ENCODE data around the gene STK26. TPM values are rescaled to one million over a fixed set of nuclear protein-coding genes. Genes with fewer than 3 reads are reported as not detected.

The STK26 gene
- total and polyA plus RNA-seq, 2 of the 13 experiments (the other 11 are each of a cell fraction or from before 2014, with no cell fraction given), result 16.9 to 47.9 TPM

DNA sequence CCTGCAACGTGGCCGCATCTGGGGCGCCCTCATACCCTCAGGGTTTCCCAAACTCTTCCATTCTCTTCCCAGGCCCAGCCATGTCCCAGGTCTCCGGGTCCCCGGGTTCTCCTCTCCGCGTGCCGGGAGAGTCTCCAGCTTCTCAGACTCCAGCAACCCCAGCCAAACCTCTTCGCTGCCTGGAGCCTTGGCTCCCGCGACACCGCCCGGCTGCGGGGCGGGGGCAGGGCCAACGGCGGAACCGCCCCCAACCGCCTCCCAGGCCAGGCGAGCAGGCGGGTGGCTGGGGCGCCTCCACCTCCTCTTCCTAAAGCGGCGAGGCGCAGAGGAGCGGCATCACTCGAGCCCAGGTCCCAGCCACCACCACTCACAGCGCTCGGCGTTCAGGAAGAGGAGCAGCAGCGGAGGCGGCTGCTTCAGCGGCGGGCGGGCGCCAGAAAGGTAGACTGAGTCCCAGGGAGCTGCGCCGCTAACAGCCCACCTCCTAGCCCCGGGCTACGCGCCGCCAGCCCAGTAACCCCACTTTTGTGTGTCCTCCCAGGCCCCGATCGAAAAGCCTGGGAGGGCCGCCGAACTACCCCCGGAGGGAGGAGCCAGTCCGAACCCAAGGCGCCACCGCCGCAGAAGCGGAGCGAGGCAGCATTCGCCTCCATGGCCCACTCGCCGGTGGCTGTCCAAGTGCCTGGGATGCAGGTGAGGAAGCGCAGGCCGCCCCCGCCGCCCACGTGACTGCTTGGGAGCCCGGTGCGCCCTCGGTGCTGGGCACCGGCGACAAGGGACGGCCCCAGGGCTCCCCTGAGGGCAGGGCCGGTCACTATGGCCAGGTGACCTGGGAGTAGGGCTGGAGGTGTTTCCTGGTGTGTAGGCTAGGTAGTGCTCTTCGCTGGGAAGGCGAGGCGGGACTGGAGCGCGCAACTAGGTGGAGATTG is at the start of gene STK26 (continued):
- no peak for TF ChIP-seq REPIN1 (CRISPR knock-in tag; IDR thresholded peaks at IDR 0.05; ENCODE audit: borderline replicate concordance, low read depth)
- TF ChIP-seq, protein P1, sequence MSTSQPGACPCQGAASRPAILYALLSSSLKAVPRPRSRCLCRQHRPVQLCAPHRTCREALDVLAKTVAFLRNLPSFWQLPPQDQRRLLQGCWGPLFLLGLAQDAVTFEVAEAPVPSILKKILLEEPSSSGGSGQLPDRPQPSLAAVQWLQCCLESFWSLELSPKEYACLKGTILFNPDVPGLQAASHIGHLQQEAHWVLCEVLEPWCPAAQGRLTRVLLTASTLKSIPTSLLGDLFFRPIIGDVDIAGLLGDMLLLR (CRISPR knock-in tag; IDR thresholded peaks at IDR 0.05), result no peak
- TF ChIP-seq NBN (conservative IDR thresholded peaks at IDR 0.05), result no peak
- no peak for TF ChIP-seq PAX8 (CRISPR knock-in tag; IDR thresholded peaks at IDR 0.05; ENCODE audit: borderline replicate concordance)
- no peak for TF ChIP-seq CBX1 (IDR thresholded peaks at IDR 0.05; ENCODE audit: low read depth)
- TF ChIP-seq ZC3H13 (CRISPR knock-in tag; IDR thresholded peaks at IDR 0.05), result 0 out of 2 replicates have a peak, but pooled peaks have one; percentile 14
- TF ChIP-seq YEATS4 (CRISPR knock-in tag; IDR thresholded peaks at IDR 0.05; ENCODE audit: borderline replicate concordance), result no peak; the same call in 1 of the 2 replicates
- TF ChIP-seq JUN (CRISPR knock-in tag; IDR thresholded peaks at IDR 0.05), result no peak
- no peak for TF ChIP-seq ZNF878 (CRISPR knock-in tag; IDR thresholded peaks at IDR 0.05)
- no peak for TF ChIP-seq ZNF678 (CRISPR knock-in tag; IDR thresholded peaks at IDR 0.05)
- TF ChIP-seq PPARG (CRISPR knock-in tag; conservative IDR thresholded peaks at IDR 0.05), result no peak
- TF ChIP-seq, protein P2, sequence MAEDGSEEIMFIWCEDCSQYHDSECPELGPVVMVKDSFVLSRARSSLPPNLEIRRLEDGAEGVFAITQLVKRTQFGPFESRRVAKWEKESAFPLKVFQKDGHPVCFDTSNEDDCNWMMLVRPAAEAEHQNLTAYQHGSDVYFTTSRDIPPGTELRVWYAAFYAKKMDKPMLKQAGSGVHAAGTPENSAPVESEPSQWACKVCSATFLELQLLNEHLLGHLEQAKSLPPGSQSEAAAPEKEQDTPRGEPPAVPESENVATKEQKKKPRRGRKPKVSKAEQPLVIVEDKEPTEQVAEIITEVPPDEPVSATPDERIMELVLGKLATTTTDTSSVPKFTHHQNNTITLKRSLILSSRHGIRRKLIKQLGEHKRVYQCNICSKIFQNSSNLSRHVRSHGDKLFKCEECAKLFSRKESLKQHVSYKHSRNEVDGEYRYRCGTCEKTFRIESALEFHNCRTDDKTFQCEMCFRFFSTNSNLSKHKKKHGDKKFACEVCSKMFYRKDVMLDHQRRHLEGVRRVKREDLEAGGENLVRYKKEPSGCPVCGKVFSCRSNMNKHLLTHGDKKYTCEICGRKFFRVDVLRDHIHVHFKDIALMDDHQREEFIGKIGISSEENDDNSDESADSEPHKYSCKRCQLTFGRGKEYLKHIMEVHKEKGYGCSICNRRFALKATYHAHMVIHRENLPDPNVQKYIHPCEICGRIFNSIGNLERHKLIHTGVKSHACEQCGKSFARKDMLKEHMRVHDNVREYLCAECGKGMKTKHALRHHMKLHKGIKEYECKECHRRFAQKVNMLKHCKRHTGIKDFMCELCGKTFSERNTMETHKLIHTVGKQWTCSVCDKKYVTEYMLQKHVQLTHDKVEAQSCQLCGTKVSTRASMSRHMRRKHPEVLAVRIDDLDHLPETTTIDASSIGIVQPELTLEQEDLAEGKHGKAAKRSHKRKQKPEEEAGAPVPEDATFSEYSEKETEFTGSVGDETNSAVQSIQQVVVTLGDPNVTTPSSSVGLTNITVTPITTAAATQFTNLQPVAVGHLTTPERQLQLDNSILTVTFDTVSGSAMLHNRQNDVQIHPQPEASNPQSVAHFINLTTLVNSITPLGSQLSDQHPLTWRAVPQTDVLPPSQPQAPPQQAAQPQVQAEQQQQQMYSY (CRISPR knock-in tag; IDR thresholded peaks at IDR 0.05), result no peak
- TF ChIP-seq RBM22 (optimal IDR thresholded peaks at IDR 0.05; ENCODE audit: low read length), result no peak
- no peak; the same call in 1 of the 2 replicates for TF ChIP-seq SAFB2 (CRISPR knock-in tag; IDR thresholded peaks at IDR 0.05; ENCODE audit: borderline replicate concordance, low read depth)
- no peak for TF ChIP-seq ZNF782 (CRISPR knock-in tag; IDR thresholded peaks at IDR 0.05; ENCODE audit: borderline replicate concordance)
- peak; percentile 54 to 88 for TF ChIP-seq POLR2A (IDR thresholded peaks at IDR 0.05; ENCODE audit: insufficient read depth in 1 of 2, low read depth in 2 of 2, low read length in 2 of 2)
- TF ChIP-seq CBX5 (CRISPR knock-in tag; IDR thresholded peaks at IDR 0.05; ENCODE audit: borderline replicate concordance), result no peak
- no peak for TF ChIP-seq KDM3A (CRISPR knock-in tag; IDR thresholded peaks at IDR 0.05; ENCODE audit: low read depth)
- no peak for TF ChIP-seq SP1 (IDR thresholded peaks at IDR 0.05)
- peak; percentile 49 for TF ChIP-seq SP1 (CRISPR knock-in tag; IDR thresholded peaks at IDR 0.05)
- TF ChIP-seq HDAC1 (CRISPR knock-in tag; IDR thresholded peaks at IDR 0.05), result peak; percentile 35
- no peak for TF ChIP-seq ZNF839 (CRISPR knock-in tag; IDR thresholded peaks at IDR 0.05; ENCODE audit: borderline replicate concordance)
- TF ChIP-seq, protein P3, sequence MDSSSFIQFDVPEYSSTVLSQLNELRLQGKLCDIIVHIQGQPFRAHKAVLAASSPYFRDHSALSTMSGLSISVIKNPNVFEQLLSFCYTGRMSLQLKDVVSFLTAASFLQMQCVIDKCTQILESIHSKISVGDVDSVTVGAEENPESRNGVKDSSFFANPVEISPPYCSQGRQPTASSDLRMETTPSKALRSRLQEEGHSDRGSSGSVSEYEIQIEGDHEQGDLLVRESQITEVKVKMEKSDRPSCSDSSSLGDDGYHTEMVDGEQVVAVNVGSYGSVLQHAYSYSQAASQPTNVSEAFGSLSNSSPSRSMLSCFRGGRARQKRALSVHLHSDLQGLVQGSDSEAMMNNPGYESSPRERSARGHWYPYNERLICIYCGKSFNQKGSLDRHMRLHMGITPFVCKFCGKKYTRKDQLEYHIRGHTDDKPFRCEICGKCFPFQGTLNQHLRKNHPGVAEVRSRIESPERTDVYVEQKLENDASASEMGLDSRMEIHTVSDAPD (CRISPR knock-in tag; IDR thresholded peaks at IDR 0.05), result no peak
- TF ChIP-seq, protein P4, sequence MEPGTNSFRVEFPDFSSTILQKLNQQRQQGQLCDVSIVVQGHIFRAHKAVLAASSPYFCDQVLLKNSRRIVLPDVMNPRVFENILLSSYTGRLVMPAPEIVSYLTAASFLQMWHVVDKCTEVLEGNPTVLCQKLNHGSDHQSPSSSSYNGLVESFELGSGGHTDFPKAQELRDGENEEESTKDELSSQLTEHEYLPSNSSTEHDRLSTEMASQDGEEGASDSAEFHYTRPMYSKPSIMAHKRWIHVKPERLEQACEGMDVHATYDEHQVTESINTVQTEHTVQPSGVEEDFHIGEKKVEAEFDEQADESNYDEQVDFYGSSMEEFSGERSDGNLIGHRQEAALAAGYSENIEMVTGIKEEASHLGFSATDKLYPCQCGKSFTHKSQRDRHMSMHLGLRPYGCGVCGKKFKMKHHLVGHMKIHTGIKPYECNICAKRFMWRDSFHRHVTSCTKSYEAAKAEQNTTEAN (CRISPR knock-in tag; conservative IDR thresholded peaks at IDR 0.05), result no peak
